WTC11 (cell line): ENCODE data around the gene EVC. TPM values are rescaled to one million over a fixed set of nuclear protein-coding genes. Genes with fewer than 3 reads are reported as not detected.

Experiments used
- ATAC-seq: fragments of 200-7000 bp; cut with Tn5 transposase; 2 replicates; pipeline ENCODE4 v1.10.0; 2021; ENCODE audit warnings: mild to moderate bottlenecking, moderate library complexity
- CTCF ChIA-PET: fragments of 300-600 bp; sonication (Branson Sonifier 250); formaldehyde crosslinking; loops from one replicate; lab custom pipeline; 2021; ENCODE audit warnings: antibody characterized with exemption; lab: Charles Lee
- POLR2A ChIA-PET: fragments of 350-600 bp; sonication (Branson Sonifier 250); formaldehyde crosslinking; loops from one replicate; lab custom pipeline; 2021; ENCODE audit warnings: antibody characterized with exemption; lab: Charles Lee
- DNase-seq: peaks from one replicate; pipeline ENCODE4 v3.0.0; 2021; ENCODE audit warnings: low spot score
- H3K27ac Mint-ChIP-seq: 2 replicates; pipeline ENCODE4 v1.8.0; 2021; ENCODE audit warnings: mixed read lengths
- H3K27me3 Mint-ChIP-seq: 2 replicates; pipeline ENCODE4 v1.8.0; 2021; ENCODE audit warnings: low read depth, mild to moderate bottlenecking, moderate library complexity, mixed read lengths
- H3K36me3 Mint-ChIP-seq: 2 replicates; pipeline ENCODE4 v1.8.0; 2021; ENCODE audit warnings: mixed read lengths
- H3K4me1 Mint-ChIP-seq: 2 replicates; pipeline ENCODE4 v1.8.0; 2022; ENCODE audit warnings: mixed read lengths
- H3K4me3 Mint-ChIP-seq: 2 replicates; pipeline ENCODE4 v1.8.0; 2021; ENCODE audit warnings: mild to moderate bottlenecking, moderate library complexity, mixed read lengths
- H3K9me3 Mint-ChIP-seq: 2 replicates; pipeline ENCODE4 v1.8.0; 2021; ENCODE audit warnings: mixed read lengths
- E2F5 ChIP-seq: sonication (generic); formaldehyde crosslinking; IDR thresholded peaks from 2 replicates; pipeline ENCODE4 v1.8.1; 2022; ENCODE audit warnings: mild to moderate bottlenecking, moderate library complexity, missing genetic modification reagents
- GTF2I ChIP-seq: fragments of 250-450 bp; sonication (Bioruptor Pico); conservative IDR thresholded peaks from 2 replicates; pipeline ENCODE4 v1.4.0; 2021; ENCODE audit warnings: mild to moderate bottlenecking
- HMGXB4 ChIP-seq: sonication (generic); formaldehyde crosslinking; IDR thresholded peaks from 2 replicates; pipeline ENCODE4 v1.8.1; 2023; ENCODE audit warnings: mild to moderate bottlenecking, moderate library complexity, missing genetic modification reagents
- KAT7 ChIP-seq: sonication (generic); formaldehyde crosslinking; IDR thresholded peaks from 2 replicates; pipeline ENCODE4 v1.8.1; 2023; ENCODE audit warnings: missing genetic modification reagents, mild to moderate bottlenecking, borderline replicate concordance
- MYBL2 ChIP-seq: sonication (generic); formaldehyde crosslinking; IDR thresholded peaks from 2 replicates; pipeline ENCODE4 v1.8.1; 2023; ENCODE audit warnings: mild to moderate bottlenecking, moderate library complexity, missing genetic modification reagents
- NFE2L1 ChIP-seq: sonication (generic); formaldehyde crosslinking; IDR thresholded peaks from 2 replicates; pipeline ENCODE4 v1.8.1; 2023; ENCODE audit warnings: missing genetic modification reagents
- SMAD3 ChIP-seq: sonication (generic); formaldehyde crosslinking; IDR thresholded peaks from 2 replicates; pipeline ENCODE4 v1.8.0; 2022; ENCODE audit warnings: missing genetic modification reagents, mild to moderate bottlenecking, borderline replicate concordance
- SMAD4 ChIP-seq: sonication (generic); formaldehyde crosslinking; IDR thresholded peaks from 2 replicates; pipeline ENCODE4 v1.8.0; 2022; ENCODE audit warnings: mild to moderate bottlenecking, missing genetic modification reagents
- TP53 ChIP-seq: sonication (generic); formaldehyde crosslinking; IDR thresholded peaks from 2 replicates; pipeline ENCODE4 v1.8.1; 2023; ENCODE audit warnings: mild to moderate bottlenecking, missing genetic modification reagents
- USF1 ChIP-seq: sonication (generic); formaldehyde crosslinking; IDR thresholded peaks from 2 replicates; pipeline ENCODE4 v1.8.0; 2022; ENCODE audit warnings: mild to moderate bottlenecking, missing genetic modification reagents
- ZNF121 ChIP-seq: sonication (generic); formaldehyde crosslinking; IDR thresholded peaks from 2 replicates; pipeline ENCODE4 v1.8.0; 2023; ENCODE audit warnings: missing genetic modification reagents
- ZNF671 ChIP-seq: fragments of 250-450 bp; sonication (Bioruptor Pico); IDR thresholded peaks from 2 replicates; pipeline ENCODE4 v1.8.0; 2021; ENCODE audit warnings: mild to moderate bottlenecking
- ZSCAN18 ChIP-seq: fragments of 250-450 bp; sonication (Bioruptor Pico); IDR thresholded peaks from 2 replicates; pipeline ENCODE4 v2.1.2; 2022; ENCODE audit warnings: mild to moderate bottlenecking, moderate library complexity
- total RNA-seq: library from RNA; stranded (reverse); gene quantifications from 3 replicates; pipeline ENCODE4 v1.2.3, GENCODE V29; 2021
- TF ChIP-seq, protein P1 (sequence below): fragments of 250-450 bp; sonication (Bioruptor Pico); IDR thresholded peaks from 2 replicates; pipeline ENCODE4 v1.9.0; 2021; ENCODE audit warnings: mild to moderate bottlenecking, borderline replicate concordance

The EVC gene
- total RNA-seq, 1 experiment from 2014 or later, result 12.5 TPM

DNA sequence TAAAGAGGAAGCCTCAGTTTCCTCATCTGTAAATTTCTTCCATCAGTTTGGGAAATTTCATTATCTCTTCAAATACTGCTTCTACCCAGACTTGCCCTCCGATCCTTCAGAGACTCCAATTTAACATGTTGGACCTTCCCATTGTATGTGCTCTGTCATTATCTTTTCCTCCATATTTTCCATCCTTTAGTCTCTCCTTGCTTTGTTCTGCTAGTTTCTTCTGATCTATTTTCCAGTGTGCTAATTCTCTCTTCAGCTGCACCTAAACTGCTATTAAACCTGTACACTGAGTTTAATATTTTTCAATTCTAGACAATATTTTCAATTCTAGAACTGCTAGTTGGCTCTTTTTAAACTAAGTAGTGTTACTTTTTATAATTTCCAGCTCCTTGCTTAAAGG lies 65.5 kb downstream of the EVC start:
- ATAC-seq (no peak), DNase-seq (no peak)
- H3K4me3 Mint-ChIP-seq, result no peak overlapping the region
- peaks cover 24% of the 10 kb centered on the region for H3K4me1 Mint-ChIP-seq
- H3K36me3 Mint-ChIP-seq, result peaks cover 39% of the 10 kb centered on the region
- H3K27me3 Mint-ChIP-seq, result no peaks in the 10 kb centered on the region; the same call in 1 of the 2 replicates
- no peak overlapping the region for H3K27ac Mint-ChIP-seq
- POLR2A ChIA-PET, result no interaction called here
- TF ChIP-seq USF1 (no peak), HMGXB4 (CRISPR knock-in tag) (no peak), ZNF671 (CRISPR knock-in tag) (no peak), NFE2L1 (CRISPR knock-in tag) (no peak), SMAD4 (CRISPR knock-in tag) (no peak), KAT7 (CRISPR knock-in tag) (no peak), ZSCAN18 (no peak), SMAD3 (CRISPR knock-in tag) (no peak), ZNF121 (CRISPR knock-in tag) (no peak), MYBL2 (CRISPR knock-in tag) (no peak)
- TF ChIP-seq, protein P1, sequence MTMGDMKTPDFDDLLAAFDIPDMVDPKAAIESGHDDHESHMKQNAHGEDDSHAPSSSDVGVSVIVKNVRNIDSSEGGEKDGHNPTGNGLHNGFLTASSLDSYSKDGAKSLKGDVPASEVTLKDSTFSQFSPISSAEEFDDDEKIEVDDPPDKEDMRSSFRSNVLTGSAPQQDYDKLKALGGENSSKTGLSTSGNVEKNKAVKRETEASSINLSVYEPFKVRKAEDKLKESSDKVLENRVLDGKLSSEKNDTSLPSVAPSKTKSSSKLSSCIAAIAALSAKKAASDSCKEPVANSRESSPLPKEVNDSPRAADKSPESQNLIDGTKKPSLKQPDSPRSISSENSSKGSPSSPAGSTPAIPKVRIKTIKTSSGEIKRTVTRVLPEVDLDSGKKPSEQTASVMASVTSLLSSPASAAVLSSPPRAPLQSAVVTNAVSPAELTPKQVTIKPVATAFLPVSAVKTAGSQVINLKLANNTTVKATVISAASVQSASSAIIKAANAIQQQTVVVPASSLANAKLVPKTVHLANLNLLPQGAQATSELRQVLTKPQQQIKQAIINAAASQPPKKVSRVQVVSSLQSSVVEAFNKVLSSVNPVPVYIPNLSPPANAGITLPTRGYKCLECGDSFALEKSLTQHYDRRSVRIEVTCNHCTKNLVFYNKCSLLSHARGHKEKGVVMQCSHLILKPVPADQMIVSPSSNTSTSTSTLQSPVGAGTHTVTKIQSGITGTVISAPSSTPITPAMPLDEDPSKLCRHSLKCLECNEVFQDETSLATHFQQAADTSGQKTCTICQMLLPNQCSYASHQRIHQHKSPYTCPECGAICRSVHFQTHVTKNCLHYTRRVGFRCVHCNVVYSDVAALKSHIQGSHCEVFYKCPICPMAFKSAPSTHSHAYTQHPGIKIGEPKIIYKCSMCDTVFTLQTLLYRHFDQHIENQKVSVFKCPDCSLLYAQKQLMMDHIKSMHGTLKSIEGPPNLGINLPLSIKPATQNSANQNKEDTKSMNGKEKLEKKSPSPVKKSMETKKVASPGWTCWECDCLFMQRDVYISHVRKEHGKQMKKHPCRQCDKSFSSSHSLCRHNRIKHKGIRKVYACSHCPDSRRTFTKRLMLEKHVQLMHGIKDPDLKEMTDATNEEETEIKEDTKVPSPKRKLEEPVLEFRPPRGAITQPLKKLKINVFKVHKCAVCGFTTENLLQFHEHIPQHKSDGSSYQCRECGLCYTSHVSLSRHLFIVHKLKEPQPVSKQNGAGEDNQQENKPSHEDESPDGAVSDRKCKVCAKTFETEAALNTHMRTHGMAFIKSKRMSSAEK (CRISPR knock-in tag), result no peak
- CTCF ChIA-PET, result interaction anchor here (0.6 kb wide), 1 partner anchor 1896 kb away, joined by 3 read pairs; no protein-coding TSS in a partner anchor
- peaks cover 35% of the 10 kb centered on the region for H3K9me3 Mint-ChIP-seq

GRCh38 chr4:5780831-5781480 lies 70.0 kb downstream of the EVC start:
- CTCF ChIA-PET, result interaction anchor here (0.6 to 1.2 kb wide), 3 partner anchors 40 to 322 kb away, joined by 3 to 4 read pairs (median 3); no protein-coding TSS in a partner anchor
- ATAC-seq (no peak), DNase-seq (no peak)
- H3K4me1 Mint-ChIP-seq, result peaks cover 5% of the 10 kb centered on the region
- H3K9me3 Mint-ChIP-seq, result peaks cover 18% of the 10 kb centered on the region
- no peak overlapping the region for H3K4me3 Mint-ChIP-seq
- H3K27ac Mint-ChIP-seq, result no peak overlapping the region
- no peaks in the 10 kb centered on the region; the same call in 1 of the 2 replicates for H3K27me3 Mint-ChIP-seq
- H3K36me3 Mint-ChIP-seq, result peaks cover 31% of the 10 kb centered on the region
- TF ChIP-seq TP53 (CRISPR knock-in tag) (no peak), NFE2L1 (CRISPR knock-in tag) (no peak), E2F5 (CRISPR knock-in tag) (no peak), GTF2I (no peak)
- POLR2A ChIA-PET, result no interaction called here
